Neural progenitor cell (in vitro differentiated cells): ENCODE measurements around the gene DLG2.

Source experiments
- EZH2 ChIP-seq: fragments of 200-600 bp; sonication (generic); IDR thresholded peaks from 2 replicates; pipeline ENCODE4 v1.6.1; 2017; ENCODE audit warnings: antibody characterized with exemption, mild to moderate bottlenecking, moderate library complexity
- EZH2phosphoT487 ChIP-seq: fragments of 200-600 bp; sonication (generic); IDR thresholded peaks from 2 replicates; pipeline ENCODE4 v1.6.1; 2017; ENCODE audit warnings: antibody characterized with exemption
- TF ChIP-seq, protein P1 (sequence below): fragments of 200-600 bp; sonication (generic); IDR thresholded peaks from 2 replicates; pipeline ENCODE4 v1.5.1; 2017; ENCODE audit warnings: antibody characterized with exemption, mild to moderate bottlenecking

DNA sequence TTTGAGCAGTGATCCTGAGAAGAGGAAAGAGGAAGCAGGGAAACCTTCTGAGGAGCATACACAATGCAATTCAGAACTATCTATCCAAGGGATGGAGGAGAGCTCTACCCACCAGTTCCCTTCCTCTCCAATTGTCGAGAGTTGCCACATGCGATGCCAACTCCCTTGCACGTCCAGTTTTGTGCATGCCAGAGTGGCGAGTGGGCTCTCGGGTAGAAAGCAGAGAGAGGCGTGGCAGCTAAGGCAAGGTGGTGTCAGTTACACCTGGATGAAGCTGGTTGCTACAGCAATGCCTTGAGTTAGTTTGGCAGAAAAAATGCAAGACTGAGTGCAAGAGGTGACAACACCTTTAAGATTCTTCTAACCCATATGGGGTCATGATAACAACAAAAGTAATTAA, 1920.6 kb downstream of the DLG2 start:
- TF ChIP-seq, protein P1, sequence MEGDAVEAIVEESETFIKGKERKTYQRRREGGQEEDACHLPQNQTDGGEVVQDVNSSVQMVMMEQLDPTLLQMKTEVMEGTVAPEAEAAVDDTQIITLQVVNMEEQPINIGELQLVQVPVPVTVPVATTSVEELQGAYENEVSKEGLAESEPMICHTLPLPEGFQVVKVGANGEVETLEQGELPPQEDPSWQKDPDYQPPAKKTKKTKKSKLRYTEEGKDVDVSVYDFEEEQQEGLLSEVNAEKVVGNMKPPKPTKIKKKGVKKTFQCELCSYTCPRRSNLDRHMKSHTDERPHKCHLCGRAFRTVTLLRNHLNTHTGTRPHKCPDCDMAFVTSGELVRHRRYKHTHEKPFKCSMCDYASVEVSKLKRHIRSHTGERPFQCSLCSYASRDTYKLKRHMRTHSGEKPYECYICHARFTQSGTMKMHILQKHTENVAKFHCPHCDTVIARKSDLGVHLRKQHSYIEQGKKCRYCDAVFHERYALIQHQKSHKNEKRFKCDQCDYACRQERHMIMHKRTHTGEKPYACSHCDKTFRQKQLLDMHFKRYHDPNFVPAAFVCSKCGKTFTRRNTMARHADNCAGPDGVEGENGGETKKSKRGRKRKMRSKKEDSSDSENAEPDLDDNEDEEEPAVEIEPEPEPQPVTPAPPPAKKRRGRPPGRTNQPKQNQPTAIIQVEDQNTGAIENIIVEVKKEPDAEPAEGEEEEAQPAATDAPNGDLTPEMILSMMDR, result no peak
- no peak for TF ChIP-seq EZH2
- TF ChIP-seq EZH2phosphoT487, result no peak
